HG03066 (cell line): ENCODE results near the gene CERK.

Experiments
- ATAC-seq: cut with Tn5 transposase; IDR thresholded peaks from one replicate; pipeline ENCODE4 v1.9.1; 2021; ENCODE audit warnings: low read depth; ENCODE audit not compliant: unreplicated experiment

CERK gene

GRCh38 chr22:46665151-46665695 is 72.8 kb downstream of the CERK start:
- ATAC-seq: no peak

- no peak for ATAC-seq
Measured at GRCh38 chr22:46664301-46664855, 73.7 kb downstream of the CERK start.

- no peak for ATAC-seq
Measured at GRCh38 chr22:46663436-46664100, 74.5 kb downstream of the CERK start.

- no peak for ATAC-seq
Measured at GRCh38 chr22:46663001-46663400, 75.1 kb downstream of the CERK start.

- no peak for ATAC-seq
Measured at GRCh38 chr22:46662226-46662625, 75.8 kb downstream of the CERK start.

- ATAC-seq: no peak
Measured at GRCh38 chr22:46661221-46661851, 76.7 kb downstream of the CERK start.

- no peak for ATAC-seq
Measured at GRCh38 chr22:46660604-46661201, 77.3 kb downstream of the CERK start.

- ATAC-seq: no peak
Measured at GRCh38 chr22:46659791-46660186, 78.3 kb downstream of the CERK start.

- ATAC-seq: no peak
Measured at GRCh38 chr22:46659059-46659790, 78.8 kb downstream of the CERK start.

- ATAC-seq: no peak
Measured at GRCh38 chr22:46657996-46658947, 79.8 kb downstream of the CERK start.

- no peak for ATAC-seq
Measured at GRCh38 chr22:46657655-46657953, 80.4 kb downstream of the CERK start.

- no peak for ATAC-seq
Measured at GRCh38 chr22:46656856-46657654, 81.0 kb downstream of the CERK start.

- ATAC-seq: no peak
Measured at GRCh38 chr22:46655861-46656608, 82.0 kb downstream of the CERK start.

- ATAC-seq: no peak
Measured at GRCh38 chr22:46654927-46655595, 83.0 kb downstream of the CERK start.

- no peak for ATAC-seq
Measured at GRCh38 chr22:46654426-46654825, 83.6 kb downstream of the CERK start.

- no peak for ATAC-seq
Measured at GRCh38 chr22:46653596-46653995, 84.5 kb downstream of the CERK start.

- ATAC-seq: no peak
Measured at GRCh38 chr22:46652847-46653331, 85.2 kb downstream of the CERK start.
